ENCODE data around the gene ZMIZ1. TPM values are rescaled to one million over a fixed set of nuclear protein-coding genes. Genes with fewer than 3 reads are reported as not detected.

ZMIZ1 gene
- total and polyA plus RNA-seq, 2 experiments from 2014 or later = 9.2 to 30.9 TPM

DNA sequence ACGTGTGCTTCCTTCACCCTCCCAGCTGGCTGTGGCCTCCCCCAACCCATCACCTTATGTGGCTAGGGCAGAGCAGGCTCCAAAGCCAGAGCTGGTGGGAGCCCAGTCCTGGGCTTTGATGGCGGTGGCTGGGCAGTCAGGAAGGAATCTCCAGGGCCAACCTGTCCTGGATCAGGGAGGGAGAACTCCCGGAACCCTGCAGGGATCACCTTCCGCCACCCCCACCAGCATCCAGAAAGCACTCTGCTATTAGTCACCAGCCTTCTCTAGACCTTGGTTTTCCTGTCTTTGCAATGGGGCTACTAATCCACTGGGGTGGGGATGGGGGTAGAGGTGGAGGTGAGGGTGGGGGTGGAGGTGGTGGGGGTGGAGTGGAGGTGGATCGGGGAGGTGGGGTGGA lies 139.0 kb downstream of the ZMIZ1 start:
- Histone ChIP-seq H3K27ac (ENCODE audit: low read depth) (no peak overlapping the region), H4K20me1 (replicated peaks; ENCODE audit: insufficient read depth) (no peaks in the 10 kb centered on the region; the same call in none of the 2 replicates), H3K4me3 (no peak overlapping the region), H3K36me3 (ENCODE audit: insufficient read depth) (no peaks in the 10 kb centered on the region), H3K27me3 (ENCODE audit: insufficient read depth) (no peaks in the 10 kb centered on the region), H3K9me2 (ENCODE audit: insufficient read depth) (no peaks in the 10 kb centered on the region), H3K79me2 (replicated peaks; ENCODE audit: insufficient read depth) (no peaks in the 10 kb centered on the region), H2AFZ (no peak overlapping the region), H3F3A (replicated peaks; ENCODE audit: low read depth) (no peaks in the 10 kb centered on the region), H3K4me1 (ENCODE audit: insufficient read depth) (no peaks in the 10 kb centered on the region), H3K4me2 (no peak overlapping the region)
- no peak overlapping the region for H3K27ac Mint-ChIP-seq
- peaks cover 4% of the 10 kb centered on the region for H3K27me3 Mint-ChIP-seq (ENCODE audit: insufficient read depth, low read depth, poor library complexity)
- H3K36me3 Mint-ChIP-seq (ENCODE audit: low read depth) = peaks cover 14% of the 10 kb centered on the region
- ATAC-seq (no peak), DNase-seq (ENCODE audit: low spot score) (no peak)
- no peaks in the 10 kb centered on the region for H3K4me1 Mint-ChIP-seq
- H3K9me3 Mint-ChIP-seq = no peaks in the 10 kb centered on the region
- H3K4me3 Mint-ChIP-seq = no peak overlapping the region
- TF ChIP-seq, protein P1, sequence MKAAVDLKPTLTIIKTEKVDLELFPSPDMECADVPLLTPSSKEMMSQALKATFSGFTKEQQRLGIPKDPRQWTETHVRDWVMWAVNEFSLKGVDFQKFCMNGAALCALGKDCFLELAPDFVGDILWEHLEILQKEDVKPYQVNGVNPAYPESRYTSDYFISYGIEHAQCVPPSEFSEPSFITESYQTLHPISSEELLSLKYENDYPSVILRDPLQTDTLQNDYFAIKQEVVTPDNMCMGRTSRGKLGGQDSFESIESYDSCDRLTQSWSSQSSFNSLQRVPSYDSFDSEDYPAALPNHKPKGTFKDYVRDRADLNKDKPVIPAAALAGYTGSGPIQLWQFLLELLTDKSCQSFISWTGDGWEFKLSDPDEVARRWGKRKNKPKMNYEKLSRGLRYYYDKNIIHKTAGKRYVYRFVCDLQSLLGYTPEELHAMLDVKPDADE (IDR thresholded peaks at IDR 0.05) = no peak
- no peak for TF ChIP-seq ZNF331 (CRISPR knock-in tag; IDR thresholded peaks at IDR 0.05; ENCODE audit: low read depth)
- TF ChIP-seq EZH2phosphoT487 (IDR thresholded peaks at IDR 0.05; ENCODE audit: unreplicated experiment) = no peak
- TF ChIP-seq ZNF114 (CRISPR knock-in tag; IDR thresholded peaks at IDR 0.05) = no peak
- TF ChIP-seq, protein P2, sequence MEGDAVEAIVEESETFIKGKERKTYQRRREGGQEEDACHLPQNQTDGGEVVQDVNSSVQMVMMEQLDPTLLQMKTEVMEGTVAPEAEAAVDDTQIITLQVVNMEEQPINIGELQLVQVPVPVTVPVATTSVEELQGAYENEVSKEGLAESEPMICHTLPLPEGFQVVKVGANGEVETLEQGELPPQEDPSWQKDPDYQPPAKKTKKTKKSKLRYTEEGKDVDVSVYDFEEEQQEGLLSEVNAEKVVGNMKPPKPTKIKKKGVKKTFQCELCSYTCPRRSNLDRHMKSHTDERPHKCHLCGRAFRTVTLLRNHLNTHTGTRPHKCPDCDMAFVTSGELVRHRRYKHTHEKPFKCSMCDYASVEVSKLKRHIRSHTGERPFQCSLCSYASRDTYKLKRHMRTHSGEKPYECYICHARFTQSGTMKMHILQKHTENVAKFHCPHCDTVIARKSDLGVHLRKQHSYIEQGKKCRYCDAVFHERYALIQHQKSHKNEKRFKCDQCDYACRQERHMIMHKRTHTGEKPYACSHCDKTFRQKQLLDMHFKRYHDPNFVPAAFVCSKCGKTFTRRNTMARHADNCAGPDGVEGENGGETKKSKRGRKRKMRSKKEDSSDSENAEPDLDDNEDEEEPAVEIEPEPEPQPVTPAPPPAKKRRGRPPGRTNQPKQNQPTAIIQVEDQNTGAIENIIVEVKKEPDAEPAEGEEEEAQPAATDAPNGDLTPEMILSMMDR (conservative IDR thresholded peaks at IDR 0.05; ENCODE audit: low read depth in 2 of 2) = no peak
- TF ChIP-seq CREB1 (CRISPR knock-in tag; IDR thresholded peaks at IDR 0.05; ENCODE audit: low read depth) = no peak
- no peak for TF ChIP-seq EZH2 (IDR thresholded peaks at IDR 0.05; ENCODE audit: low read depth, unreplicated experiment)
- no peak for TF ChIP-seq POLR2AphosphoS5 (IDR thresholded peaks at IDR 0.05; ENCODE audit: low read depth)
- TF ChIP-seq, protein P3, sequence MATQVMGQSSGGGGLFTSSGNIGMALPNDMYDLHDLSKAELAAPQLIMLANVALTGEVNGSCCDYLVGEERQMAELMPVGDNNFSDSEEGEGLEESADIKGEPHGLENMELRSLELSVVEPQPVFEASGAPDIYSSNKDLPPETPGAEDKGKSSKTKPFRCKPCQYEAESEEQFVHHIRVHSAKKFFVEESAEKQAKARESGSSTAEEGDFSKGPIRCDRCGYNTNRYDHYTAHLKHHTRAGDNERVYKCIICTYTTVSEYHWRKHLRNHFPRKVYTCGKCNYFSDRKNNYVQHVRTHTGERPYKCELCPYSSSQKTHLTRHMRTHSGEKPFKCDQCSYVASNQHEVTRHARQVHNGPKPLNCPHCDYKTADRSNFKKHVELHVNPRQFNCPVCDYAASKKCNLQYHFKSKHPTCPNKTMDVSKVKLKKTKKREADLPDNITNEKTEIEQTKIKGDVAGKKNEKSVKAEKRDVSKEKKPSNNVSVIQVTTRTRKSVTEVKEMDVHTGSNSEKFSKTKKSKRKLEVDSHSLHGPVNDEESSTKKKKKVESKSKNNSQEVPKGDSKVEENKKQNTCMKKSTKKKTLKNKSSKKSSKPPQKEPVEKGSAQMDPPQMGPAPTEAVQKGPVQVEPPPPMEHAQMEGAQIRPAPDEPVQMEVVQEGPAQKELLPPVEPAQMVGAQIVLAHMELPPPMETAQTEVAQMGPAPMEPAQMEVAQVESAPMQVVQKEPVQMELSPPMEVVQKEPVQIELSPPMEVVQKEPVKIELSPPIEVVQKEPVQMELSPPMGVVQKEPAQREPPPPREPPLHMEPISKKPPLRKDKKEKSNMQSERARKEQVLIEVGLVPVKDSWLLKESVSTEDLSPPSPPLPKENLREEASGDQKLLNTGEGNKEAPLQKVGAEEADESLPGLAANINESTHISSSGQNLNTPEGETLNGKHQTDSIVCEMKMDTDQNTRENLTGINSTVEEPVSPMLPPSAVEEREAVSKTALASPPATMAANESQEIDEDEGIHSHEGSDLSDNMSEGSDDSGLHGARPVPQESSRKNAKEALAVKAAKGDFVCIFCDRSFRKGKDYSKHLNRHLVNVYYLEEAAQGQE (IDR thresholded peaks at IDR 0.05; ENCODE audit: unreplicated experiment) = no peak
- TF ChIP-seq STAT1 (IDR thresholded peaks at IDR 0.05; ENCODE audit: unreplicated experiment) = no peak
- TF ChIP-seq, protein P4, sequence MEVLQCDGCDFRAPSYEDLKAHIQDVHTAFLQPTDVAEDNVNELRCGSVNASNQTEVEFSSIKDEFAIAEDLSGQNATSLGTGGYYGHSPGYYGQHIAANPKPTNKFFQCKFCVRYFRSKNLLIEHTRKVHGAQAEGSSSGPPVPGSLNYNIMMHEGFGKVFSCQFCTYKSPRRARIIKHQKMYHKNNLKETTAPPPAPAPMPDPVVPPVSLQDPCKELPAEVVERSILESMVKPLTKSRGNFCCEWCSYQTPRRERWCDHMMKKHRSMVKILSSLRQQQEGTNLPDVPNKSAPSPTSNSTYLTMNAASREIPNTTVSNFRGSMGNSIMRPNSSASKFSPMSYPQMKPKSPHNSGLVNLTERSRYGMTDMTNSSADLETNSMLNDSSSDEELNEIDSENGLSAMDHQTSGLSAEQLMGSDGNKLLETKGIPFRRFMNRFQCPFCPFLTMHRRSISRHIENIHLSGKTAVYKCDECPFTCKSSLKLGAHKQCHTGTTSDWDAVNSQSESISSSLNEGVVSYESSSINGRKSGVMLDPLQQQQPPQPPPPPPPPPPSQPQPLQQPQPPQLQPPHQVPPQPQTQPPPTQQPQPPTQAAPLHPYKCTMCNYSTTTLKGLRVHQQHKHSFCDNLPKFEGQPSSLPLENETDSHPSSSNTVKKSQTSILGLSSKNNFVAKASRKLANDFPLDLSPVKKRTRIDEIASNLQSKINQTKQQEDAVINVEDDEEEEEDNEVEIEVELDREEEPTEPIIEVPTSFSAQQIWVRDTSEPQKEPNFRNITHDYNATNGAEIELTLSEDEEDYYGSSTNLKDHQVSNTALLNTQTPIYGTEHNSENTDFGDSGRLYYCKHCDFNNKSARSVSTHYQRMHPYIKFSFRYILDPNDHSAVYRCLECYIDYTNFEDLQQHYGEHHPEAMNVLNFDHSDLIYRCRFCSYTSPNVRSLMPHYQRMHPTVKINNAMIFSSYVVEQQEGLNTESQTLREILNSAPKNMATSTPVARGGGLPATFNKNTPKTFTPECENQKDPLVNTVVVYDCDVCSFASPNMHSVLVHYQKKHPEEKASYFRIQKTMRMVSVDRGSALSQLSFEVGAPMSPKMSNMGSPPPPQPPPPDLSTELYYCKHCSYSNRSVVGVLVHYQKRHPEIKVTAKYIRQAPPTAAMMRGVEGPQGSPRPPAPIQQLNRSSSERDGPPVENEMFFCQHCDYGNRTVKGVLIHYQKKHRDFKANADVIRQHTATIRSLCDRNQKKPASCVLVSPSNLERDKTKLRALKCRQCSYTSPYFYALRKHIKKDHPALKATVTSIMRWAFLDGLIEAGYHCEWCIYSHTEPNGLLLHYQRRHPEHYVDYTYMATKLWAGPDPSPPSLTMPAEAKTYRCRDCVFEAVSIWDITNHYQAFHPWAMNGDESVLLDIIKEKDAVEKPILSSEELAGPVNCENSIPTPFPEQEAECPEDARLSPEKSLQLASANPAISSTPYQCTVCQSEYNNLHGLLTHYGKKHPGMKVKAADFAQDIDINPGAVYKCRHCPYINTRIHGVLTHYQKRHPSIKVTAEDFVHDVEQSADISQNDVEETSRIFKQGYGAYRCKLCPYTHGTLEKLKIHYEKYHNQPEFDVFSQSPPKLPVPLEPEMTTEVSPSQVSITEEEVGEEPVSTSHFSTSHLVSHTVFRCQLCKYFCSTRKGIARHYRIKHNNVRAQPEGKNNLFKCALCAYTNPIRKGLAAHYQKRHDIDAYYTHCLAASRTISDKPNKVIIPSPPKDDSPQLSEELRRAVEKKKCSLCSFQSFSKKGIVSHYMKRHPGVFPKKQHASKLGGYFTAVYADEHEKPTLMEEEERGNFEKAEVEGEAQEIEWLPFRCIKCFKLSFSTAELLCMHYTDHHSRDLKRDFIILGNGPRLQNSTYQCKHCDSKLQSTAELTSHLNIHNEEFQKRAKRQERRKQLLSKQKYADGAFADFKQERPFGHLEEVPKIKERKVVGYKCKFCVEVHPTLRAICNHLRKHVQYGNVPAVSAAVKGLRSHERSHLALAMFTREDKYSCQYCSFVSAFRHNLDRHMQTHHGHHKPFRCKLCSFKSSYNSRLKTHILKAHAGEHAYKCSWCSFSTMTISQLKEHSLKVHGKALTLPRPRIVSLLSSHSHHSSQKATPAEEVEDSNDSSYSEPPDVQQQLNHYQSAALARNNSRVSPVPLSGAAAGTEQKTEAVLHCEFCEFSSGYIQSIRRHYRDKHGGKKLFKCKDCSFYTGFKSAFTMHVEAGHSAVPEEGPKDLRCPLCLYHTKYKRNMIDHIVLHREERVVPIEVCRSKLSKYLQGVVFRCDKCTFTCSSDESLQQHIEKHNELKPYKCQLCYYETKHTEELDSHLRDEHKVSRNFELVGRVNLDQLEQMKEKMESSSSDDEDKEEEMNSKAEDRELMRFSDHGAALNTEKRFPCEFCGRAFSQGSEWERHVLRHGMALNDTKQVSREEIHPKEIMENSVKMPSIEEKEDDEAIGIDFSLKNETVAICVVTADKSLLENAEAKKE (CRISPR knock-in tag; IDR thresholded peaks at IDR 0.05) = no peak
- TF ChIP-seq NANOG (IDR thresholded peaks at IDR 0.05; ENCODE audit: borderline replicate concordance) = no peak
- no peak for TF ChIP-seq JUNB (IDR thresholded peaks at IDR 0.05; ENCODE audit: unreplicated experiment)

Data from GM23338 (cell line).